GM12873 (cell line): Measurements from ENCODE around the gene SERTAD3.
A peak's percentile ranks its signal among the peaks of the same experiment; 100 is the strongest.

Source experiments
- TF ChIP-seq, protein P1 (sequence below): IDR thresholded peaks from 2 replicates; pipeline ENCODE4 v1.5.1; 2012; ENCODE audit warnings: low read depth, mild to moderate bottlenecking, moderate library complexity, low read length, control low read depth; ENCODE audit not compliant: insufficient read depth; ENCODE audit errors: missing control alignments

SERTAD3 gene

DNA sequence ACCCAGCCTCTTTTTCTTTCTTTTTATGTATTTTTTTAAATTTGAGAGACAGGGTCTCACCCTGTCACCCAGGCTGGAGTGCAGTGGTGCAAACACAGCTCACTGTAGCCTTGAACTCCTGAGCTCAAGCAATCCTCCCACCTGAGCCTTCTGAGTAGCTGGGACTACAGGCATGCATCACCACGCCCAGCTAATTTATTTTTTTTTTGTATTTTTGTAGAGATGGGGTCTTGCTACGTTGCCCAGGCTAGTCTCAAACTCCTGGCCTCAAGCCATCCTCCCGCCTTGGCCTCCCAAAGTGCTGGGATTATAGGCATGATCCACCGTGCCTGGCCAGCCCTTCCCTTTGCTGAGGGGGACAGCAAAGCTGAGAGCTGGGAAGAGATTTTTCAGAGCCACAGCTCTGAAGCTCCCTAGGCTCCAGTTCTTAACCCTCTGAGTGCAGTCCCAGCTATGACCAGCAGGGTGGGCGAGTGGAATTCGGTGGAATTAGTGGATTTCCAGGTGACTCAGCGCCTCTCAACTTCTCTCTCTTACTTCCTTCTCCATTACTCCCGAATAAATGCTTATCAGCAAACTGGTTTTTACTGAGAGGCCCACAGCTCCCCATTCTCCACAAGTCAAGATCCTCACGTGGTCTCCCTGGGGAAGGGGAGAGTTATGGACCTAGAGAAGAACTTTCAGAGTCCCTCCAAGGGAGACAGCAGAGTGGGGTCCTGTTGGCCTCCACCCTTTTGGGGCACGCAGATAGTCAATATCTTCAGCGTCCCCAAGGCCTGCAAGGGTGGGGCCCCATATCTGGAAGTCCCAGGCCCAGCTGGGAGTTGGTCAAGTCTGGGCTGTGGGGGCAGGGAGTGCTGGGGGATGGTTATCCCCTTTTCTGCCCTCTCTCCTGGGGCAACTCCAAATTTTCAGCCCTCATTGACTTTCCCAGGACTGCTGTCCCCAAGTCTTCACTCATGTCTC lies 20.2 kb upstream of the SERTAD3 start:
- TF ChIP-seq, protein P1, sequence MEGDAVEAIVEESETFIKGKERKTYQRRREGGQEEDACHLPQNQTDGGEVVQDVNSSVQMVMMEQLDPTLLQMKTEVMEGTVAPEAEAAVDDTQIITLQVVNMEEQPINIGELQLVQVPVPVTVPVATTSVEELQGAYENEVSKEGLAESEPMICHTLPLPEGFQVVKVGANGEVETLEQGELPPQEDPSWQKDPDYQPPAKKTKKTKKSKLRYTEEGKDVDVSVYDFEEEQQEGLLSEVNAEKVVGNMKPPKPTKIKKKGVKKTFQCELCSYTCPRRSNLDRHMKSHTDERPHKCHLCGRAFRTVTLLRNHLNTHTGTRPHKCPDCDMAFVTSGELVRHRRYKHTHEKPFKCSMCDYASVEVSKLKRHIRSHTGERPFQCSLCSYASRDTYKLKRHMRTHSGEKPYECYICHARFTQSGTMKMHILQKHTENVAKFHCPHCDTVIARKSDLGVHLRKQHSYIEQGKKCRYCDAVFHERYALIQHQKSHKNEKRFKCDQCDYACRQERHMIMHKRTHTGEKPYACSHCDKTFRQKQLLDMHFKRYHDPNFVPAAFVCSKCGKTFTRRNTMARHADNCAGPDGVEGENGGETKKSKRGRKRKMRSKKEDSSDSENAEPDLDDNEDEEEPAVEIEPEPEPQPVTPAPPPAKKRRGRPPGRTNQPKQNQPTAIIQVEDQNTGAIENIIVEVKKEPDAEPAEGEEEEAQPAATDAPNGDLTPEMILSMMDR, result peak; percentile 83

GRCh38 chr19:40461669-40462221 lies 17.6 kb upstream of the SERTAD3 start:
- TF ChIP-seq, protein P1, result no peak

DNA sequence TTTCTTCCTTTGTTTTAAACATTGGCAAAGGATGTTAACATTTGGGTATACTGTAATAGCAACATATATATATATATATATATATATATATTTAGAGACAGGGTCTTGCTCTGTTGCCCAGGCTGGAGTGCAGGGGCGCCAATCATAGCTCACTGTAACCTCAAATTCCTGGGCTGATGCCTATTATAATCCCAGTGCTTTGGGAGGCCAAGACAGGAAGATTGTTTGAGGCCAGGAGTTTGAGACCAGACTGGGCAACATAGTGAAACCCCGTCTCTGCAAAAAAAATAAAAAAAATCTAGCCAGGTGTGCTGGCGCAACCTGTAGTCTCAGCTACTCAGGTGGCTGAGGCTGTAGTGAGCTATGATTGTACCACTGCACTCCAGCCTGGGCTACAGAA lies 16.1 kb upstream of the SERTAD3 start:
- TF ChIP-seq, protein P1, result no peak

DNA sequence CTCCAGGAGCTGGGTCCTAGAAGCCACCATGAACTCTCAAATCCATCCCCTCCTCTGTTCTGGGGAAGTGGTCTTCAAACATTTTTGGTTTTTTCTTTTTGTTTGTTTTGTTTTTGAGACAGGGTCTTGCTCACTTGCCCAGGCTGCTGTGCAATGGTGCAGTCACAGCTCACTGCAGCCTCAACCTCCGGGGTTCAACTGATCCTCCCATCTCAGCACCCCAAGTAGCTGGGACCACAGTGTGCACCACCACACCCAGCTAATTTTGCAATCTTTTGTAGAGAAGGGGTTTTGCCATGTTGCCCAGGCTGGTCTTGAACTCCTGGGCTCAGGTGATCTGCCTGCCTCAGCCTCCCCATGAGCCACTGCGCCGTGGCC lies 14.5 kb upstream of the SERTAD3 start:
- TF ChIP-seq, protein P1, result no peak

DNA sequence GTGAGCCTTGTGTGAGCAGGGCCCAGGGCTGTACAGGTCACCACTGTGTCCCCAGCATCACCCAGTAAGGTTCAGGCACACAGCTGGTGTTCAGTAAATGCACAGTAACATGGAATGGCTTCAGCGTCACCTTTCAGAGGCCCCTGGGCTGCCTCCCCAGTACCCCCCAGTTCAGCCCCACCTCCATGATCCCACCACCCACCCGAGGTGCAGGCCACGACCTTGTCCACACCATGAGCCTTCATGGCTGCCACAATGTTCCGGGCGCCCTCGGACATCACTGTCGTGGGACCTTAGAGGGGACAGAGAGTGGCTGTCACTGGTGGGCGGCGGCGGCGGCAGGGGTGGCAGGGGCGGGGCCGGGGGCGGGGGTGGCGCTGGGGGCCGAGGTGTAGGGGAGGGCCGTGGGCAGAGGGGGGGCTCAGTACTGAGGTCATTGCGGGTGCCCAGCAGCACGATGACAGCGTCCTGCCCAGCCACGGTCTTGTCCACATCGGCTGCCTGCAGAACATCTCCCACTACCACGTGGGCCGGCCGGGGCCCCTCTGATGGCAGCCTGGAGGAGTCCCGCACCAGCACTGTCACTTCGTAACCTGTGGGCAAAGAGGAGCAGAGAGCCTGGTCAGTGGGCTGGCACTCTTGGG lies 13.9 kb upstream of the SERTAD3 start:
- TF ChIP-seq, protein P1, result no peak

DNA sequence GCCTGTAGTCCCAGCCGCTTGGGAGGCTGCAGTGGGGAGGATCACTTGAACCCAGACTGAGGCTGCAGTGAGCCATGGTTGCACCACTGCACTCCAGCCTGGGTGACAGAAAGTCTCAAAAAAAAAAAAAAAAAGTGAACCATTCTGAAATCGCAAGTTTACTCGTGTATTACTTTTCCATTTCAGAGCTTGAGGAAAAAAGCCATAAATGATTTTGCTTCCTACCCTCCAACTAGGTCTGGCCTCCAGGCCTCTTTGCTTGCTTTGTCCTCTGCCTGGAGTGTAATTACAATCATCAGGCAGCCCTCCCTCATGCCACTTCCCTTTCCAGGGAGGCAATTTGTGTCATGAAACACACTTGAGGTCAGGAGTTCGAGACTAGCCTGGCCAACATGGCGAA lies 12.9 kb upstream of the SERTAD3 start:
- TF ChIP-seq, protein P1, result no peak

DNA sequence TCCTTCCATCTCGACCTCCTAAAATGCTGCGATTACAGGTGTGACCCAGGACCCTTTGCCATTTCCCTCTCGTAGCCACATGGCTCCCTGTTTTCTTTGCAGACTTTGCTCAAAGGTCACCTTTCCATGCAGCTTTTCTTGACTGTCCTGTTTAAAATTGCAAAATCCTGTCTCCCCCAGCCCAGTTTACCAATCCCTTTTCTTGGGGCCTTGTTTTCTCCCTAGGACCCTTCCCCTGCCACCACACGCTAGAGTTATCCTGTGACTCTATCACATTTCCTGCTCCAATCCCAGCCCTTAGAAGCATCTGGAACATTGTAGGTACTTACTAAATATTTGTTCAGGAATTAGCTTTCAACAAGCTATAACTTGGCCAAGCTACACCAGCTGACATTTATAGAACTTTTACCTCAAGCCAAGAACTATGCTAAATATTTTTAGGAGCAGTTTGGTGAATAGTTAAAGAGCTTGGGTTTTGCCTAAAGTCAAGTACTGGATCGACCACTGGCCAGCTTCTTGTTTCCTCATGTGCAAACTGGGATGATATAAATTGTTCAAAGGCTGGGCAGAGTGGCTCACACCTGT lies 9.1 kb upstream of the SERTAD3 start:
- TF ChIP-seq, protein P1, result no peak
